GM18907 (cell line): ENCODE data around the gene TRAP1.
"Not testable (repeated sequence)": the region's sequence is repeated elsewhere in the genome, so short reads cannot be mapped to it uniquely, and the experiment has no call there.

Source experiments
- ATAC-seq: cut with Tn5 transposase; IDR thresholded peaks from one replicate; pipeline ENCODE4 v1.9.1; 2021; ENCODE audit warnings: mild to moderate bottlenecking, moderate library complexity; ENCODE audit not compliant: unreplicated experiment

Gene TRAP1

DNA sequence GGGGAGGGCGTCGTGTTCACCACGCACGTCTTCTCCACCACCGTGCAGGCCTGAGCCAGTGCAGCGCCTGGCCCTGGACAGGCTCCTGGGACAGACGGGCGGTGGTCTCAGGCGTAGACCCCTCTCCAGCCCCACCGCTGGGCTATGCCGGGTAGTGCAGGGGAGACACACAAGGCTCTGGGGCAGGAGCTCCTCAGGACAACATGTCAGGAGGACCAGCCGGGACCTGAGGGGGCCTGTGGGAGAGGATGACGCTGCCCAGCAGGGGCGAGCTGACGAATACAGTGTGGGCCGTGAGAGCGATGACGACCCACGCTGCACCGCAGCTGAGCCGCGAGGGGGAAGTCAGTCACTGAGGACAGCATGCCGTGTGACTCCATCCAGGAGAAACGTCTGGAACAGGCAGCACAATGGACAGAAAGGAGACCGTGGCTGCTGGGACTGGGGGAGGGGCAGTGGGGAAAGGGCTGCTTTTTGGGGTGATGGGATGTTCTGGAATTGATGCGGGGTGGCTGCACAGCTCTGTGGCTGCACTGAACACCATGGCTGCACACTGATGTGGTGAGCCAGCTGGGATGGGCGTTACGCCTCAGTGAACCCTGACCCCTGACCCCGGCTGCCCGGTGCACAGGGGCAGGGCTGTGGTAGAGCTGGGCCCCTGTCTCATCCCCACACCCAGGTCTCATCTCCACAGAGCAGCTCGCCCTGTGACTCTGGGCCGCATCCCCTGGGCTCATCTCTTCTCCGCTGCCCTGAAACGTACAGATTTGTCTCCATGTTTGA lies 42.6 kb downstream of the TRAP1 start:
- ATAC-seq = no peak

- no peak for ATAC-seq
Observed at GRCh38 chr16:3673676-3674377, 43.5 kb downstream of the TRAP1 start.

DNA sequence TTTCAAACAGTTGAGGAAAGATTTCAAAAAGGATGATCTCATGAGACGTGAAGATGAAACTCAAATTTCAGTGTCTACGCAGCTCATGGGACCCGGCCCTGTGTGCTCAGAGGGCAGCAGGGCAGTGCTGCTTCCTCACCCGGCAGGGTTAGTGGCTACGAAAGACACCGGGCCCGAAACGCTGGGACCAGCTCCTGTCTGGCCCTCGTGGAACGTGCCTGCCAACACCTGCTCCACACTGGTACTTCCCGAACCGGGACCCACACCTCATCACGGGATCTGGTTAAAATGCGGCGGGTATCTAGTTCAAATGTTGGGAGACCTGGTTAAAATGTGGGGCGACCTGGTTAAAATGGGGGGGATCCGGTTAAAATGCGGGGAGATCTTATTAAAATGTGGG lies 44.1 kb downstream of the TRAP1 start:
- ATAC-seq = no peak

DNA sequence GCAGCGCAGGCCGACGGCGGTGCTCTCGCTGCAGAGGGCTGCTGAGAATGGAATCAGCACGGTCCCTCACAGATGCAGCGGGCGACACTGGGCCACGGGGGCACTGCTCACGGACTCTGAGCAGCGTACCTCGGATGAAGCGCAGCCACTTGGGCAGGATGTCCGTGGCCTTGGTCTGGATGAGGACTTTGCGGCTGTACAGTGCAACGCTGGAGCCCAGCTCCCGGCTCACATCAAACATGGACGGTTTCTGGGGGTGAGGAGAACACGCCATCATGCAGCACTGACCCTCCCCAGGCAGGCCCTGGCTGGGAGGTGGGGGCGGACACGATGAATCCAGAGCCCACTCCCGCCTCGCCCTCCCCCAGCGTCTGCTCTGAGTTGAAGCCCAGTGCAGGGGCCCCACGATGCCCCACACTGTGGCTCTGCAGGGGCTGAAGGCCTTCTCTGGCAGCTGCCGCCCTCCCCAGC lies 44.7 kb downstream of the TRAP1 start:
- no peak for ATAC-seq

- ATAC-seq = no peak
Observed at GRCh38 chr16:3671424-3671823, 45.9 kb downstream of the TRAP1 start.

- no peak for ATAC-seq
Observed at GRCh38 chr16:3670711-3671110, 46.6 kb downstream of the TRAP1 start.

DNA sequence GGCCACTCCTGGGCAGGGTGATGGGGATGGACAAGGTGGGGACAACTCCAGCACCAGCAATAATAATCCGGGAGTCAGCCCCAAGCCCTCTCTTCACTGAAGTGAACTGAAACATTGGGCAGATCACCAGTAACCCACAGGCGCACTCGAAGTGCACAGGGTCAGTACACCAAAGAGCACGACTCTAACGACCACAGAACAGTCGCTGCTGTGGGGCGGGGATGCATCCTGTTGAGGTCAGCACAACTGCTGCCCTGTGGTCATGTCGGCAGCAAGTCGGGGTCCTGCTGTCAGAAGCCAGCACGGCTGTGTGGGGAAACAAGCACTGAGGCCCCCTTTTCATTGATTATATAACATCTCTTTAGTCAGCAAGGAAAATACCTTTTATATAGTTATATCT lies 48.2 kb downstream of the TRAP1 start:
- no peak for ATAC-seq

GRCh38 chr16:3668626-3669025 lies 48.7 kb downstream of the TRAP1 start:
- ATAC-seq = no peak

- ATAC-seq = no peak
Observed at GRCh38 chr16:3665508-3665907, 51.8 kb downstream of the TRAP1 start.

DNA sequence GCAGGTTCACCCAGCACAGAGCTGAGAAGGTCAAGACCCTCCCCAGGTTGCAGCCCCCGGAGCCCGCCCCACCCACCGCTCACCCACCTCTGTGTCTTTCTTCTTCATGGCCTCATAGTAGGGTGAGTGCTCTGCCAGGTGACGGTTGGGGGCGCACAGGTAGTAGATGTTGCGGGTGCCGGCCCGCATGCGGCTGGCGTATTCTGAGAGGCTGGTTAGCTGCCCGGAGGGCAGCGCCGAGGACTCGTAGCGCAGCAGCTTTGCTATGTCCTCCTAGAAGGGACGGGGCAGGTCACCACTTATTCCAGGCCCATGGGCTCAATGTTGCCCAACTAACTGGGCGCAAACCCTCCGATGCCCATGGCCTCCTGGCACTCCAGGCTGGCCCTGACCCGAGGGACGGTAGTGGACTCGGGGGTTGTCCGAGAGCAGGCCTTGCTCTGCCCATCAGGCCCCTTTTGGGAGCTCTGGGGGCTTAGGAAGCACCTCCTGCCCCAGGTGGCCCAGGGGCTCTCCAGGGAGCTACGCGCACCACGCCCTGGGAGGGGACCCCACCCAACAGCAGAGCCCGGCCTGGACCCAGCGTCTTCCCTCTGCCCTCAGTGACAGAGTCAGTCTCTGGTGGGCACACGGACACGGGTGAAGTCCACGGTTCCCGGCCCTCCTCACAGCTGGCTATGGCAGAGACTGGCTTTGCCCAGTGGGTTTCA lies 53.0 kb downstream of the TRAP1 start:
- no peak for ATAC-seq

DNA sequence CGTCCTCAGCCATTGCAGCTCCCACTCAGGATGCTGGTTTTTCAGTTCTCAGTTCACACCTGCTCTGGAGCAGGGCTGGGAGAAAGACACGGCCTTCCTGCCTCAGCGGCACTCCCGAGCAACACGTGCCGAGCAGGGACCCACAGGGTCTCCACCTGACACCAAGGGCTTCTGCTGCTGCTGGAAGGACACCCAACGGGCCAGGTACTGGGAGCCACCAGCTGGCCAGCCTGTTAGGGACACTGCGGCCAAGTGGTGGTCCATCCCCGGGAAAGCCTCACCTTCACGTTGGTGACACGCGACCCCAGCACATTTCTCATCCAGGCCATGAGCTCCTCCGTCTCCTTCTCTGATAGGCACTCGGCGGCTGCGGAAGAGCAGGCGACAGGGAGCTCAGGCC lies 54.7 kb downstream of the TRAP1 start:
- ATAC-seq = no peak

GRCh38 chr16:3661922-3662321 lies 55.4 kb downstream of the TRAP1 start:
- ATAC-seq = no peak

DNA sequence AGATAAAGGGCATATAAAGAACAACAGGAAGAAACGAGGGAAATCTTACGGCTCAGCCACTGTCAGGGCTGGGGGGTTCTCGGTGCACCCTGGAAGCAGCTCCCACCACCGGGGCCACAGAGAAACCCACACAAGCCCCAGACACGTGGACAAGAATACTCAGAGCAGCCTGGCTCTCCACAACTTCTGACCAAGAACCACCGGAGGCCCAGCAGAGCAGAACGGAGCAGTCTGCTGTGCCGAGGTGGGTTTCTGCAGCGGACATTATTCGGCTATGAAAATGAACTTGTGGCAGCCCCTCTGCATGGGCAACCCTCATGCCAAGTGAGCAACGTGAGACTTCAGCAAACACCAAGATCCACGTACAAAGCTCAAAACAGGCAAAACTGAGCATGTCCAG lies 56.0 kb downstream of the TRAP1 start:
- ATAC-seq = no peak

- ATAC-seq = no peak
Observed at GRCh38 chr16:3659251-3659650, 58.1 kb downstream of the TRAP1 start.

DNA sequence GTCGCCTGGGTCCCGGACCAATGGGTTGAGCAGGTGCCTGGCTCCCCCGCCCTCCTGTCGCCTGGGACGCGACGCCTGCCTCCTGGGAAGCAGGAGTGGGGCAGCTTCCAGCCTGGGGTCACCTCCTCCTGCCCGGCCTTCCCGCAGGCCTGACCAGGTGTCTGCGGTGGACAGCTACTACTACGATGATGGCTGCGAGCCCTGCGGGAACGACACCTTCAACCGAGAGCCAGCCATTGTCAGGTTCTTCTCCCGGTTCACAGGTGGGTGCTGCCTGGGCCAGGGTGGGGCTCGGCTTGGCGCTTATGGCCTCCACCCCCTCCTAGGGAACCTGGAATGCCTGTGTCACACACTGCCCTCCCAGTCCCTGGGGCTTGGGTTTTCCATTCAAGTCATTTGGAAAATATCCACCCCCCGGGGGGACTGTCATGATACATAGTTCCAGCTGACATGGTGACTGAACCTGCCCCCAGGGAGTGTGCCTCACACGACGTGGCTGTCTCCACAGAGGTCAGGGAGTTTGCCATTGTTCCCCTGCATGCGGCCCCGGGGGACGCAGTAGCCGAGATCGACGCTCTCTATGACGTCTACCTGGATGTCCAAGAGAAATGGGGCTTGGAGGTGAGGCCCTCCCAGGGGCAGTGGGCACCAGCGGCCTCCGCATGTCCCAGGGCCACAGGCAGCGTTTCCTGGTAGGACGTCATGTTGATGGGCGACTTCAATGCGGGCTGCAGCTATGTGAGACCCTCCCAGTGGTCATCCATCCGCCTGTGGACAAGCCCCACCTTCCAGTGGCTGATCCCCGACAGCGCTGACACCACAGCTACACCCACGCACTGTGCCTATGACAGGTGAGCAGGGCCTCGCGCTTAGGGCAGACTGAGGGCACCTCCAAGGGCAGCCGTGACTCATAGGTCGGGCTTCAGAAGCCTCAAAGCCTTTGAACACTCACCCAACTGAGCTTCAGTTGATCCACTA lies 60.5 kb downstream of the TRAP1 start:
- no peak for ATAC-seq

GRCh38 chr16:3656160-3656490 lies 61.2 kb downstream of the TRAP1 start:
- not testable (repeated sequence) for ATAC-seq

- no peak for ATAC-seq
Observed at GRCh38 chr16:3655396-3656159, 61.7 kb downstream of the TRAP1 start.

DNA sequence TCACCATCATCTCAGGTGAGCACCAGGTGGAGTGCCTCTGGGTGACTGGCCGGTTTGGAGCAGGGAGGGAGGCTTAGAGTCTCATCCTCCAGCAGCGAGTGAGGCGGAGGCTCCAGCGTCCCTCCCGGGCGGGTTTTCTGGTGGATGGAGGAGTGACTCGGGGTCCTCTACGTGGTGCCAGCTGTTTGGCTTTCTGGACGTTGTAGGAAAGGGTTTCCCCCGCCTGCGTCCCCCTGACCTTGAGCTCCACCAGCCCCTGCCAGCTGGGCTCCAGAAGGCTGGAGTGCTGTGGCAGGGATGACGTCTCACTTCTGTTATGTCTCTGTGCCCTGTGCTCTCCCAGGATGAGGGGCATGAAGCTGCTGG lies 62.3 kb downstream of the TRAP1 start:
- no peak for ATAC-seq

- no peak for ATAC-seq
Observed at GRCh38 chr16:3654249-3654991, 62.9 kb downstream of the TRAP1 start, which contains the start of gene DNASE1. TSS of gene DNASE1 (plus strand) at chr16:3654691. CDS start at chr16:3655374, 683 bp downstream.
